Left lung (tissue), 10 donors: ENCODE data around the gene ADM2. TPM values are rescaled to one million over a fixed set of nuclear protein-coding genes. Genes with fewer than 3 reads are reported as not detected.

ENCODE experiments used
- ATAC-seq: fragments of 200-7000 bp; cut with Tn5 transposase; one replicate; pipeline ENCODE4 v1.9.1; 2020; ENCODE audit warnings: moderate library complexity
- DNase-seq, 4 donors: peaks; one replicate each; pipeline ENCODE4 v3.0.0-alpha.2; 2013 to 2020
- H3K27ac ChIP-seq, 2 donors: fragments of 200-600 bp; sonication (generic) in 1 of 2; one replicate each; pipeline versions ENCODE4 v1.5.0 to v1.8.0; 2020 to 2021
- H3K27me3 ChIP-seq, 2 donors: fragments of 200-600 bp; sonication (generic) in 1 of 2; one replicate each; pipeline versions ENCODE4 v1.5.0 to v1.8.0; 2020 to 2021
- H3K36me3 ChIP-seq, 2 donors: fragments of 200-600 bp; sonication (generic) in 1 of 2; one replicate each; pipeline versions ENCODE4 v1.5.0 to v1.8.0; 2020 to 2021
- H3K4me1 ChIP-seq, 2 donors: fragments of 200-600 bp; one replicate each; pipeline ENCODE4 v1.8.0; 2021
- H3K4me3 ChIP-seq, 2 donors: fragments of 200-600 bp; sonication (generic) in 1 of 2; one replicate each; pipeline versions ENCODE4 v1.5.0 to v1.8.0; 2020 to 2021; ENCODE audit warnings: mild to moderate bottlenecking in 1 of 2
- H3K9me3 ChIP-seq, 2 donors: fragments of 200-600 bp; sonication (generic) in 1 of 2; one replicate each; pipeline versions ENCODE4 v1.5.0 to v1.8.0; 2020 to 2021
- CTCF ChIP-seq, 2 donors: fragments of 200-600 bp; sonication (generic) in 1 of 2; IDR thresholded peaks; one replicate each; pipeline versions ENCODE4 v1.5.0 to v1.8.0; 2021; ENCODE audit warnings: antibody characterized with exemption in 2 of 2
- intact Hi-C, 2 donors: fragments of 100-400 bp; cut with DNase I; formaldehyde crosslinking; loops; one replicate each; pipeline versions ENCODE4 v1.11.2 to v1.14.2; 2022
- polyA plus RNA-seq, 6 donors: library from polyadenylated mRNA; unstranded; fragments of 120-200 nt; gene quantifications; one replicate each; pipeline ENCODE4 v1.2.1, GENCODE V29; 2013; ENCODE audit not compliant: insufficient read length in 6 of 6
- total RNA-seq, 2 donors: library from RNA; stranded (reverse); fragmentation: NEBNext Ultra II Directional; extraction: Animal tissue kit (Norgen Biotek cat#: 25700); gene quantifications; one replicate each; pipeline ENCODE4 v1.2.1, GENCODE V29; 2021
- donor health status: DM: no; HTN: yes; CAD: no.
- donor health status: DM: no; HTN: no; CAD: no.

Gene ADM2
- total and polyA plus RNA-seq, 8 donors = 0.29 to 3.5 (median 0.65) TPM

GRCh38 chr22:50452649-50453048 lies 28.7 kb upstream of the ADM2 start:
- TF ChIP-seq CTCF (IDR thresholded peaks at IDR 0.05) = no peak
- ATAC-seq = no peak
- intact Hi-C loops = no loop called here

GRCh38 chr22:50454556-50455075 lies 26.7 kb upstream of the ADM2 start:
- Histone ChIP-seq H3K4me1 (peaks cover 0 to 4% of the 10 kb centered on the region in 2 donors), H3K27me3 (no peaks in the 10 kb centered on the region), H3K27ac (no peak overlapping the region), H3K9me3 (no peaks in the 10 kb centered on the region), H3K36me3 (peaks cover 0 to 90% of the 10 kb centered on the region in 2 donors), H3K4me3 (no peak overlapping the region)
- DNase-seq = no peak
- intact Hi-C loops = no loop called here
- TF ChIP-seq CTCF (IDR thresholded peaks at IDR 0.05) = no peak
- ATAC-seq = no peak

More at GRCh38 chr22:50452649-50453048, 28.7 kb upstream of the ADM2 start:
- no peaks in the 10 kb centered on the region for H3K9me3 ChIP-seq
- H3K36me3 ChIP-seq = peaks cover 0 to 87% of the 10 kb centered on the region in 2 donors
- H3K27me3 ChIP-seq = no peaks in the 10 kb centered on the region
- no peak overlapping the region for H3K27ac ChIP-seq
- H3K4me3 ChIP-seq = no peak overlapping the region
- H3K4me1 ChIP-seq = peaks cover 0 to 4% of the 10 kb centered on the region in 2 donors
- no peak for DNase-seq

GRCh38 chr22:50455201-50455600 lies 26.1 kb upstream of the ADM2 start:
- Histone ChIP-seq H3K27ac (no peak overlapping the region), H3K4me1 (peaks cover 0 to 4% of the 10 kb centered on the region in 2 donors), H3K27me3 (no peaks in the 10 kb centered on the region), H3K36me3 (peaks cover 0 to 90% of the 10 kb centered on the region in 2 donors), H3K4me3 (no peak overlapping the region), H3K9me3 (no peaks in the 10 kb centered on the region)
- ATAC-seq (no peak), DNase-seq (no peak)
- intact Hi-C loops = no loop called here
- no peak for TF ChIP-seq CTCF (IDR thresholded peaks at IDR 0.05)

- H3K36me3 ChIP-seq = peaks cover 0 to 93% of the 10 kb centered on the region in 2 donors
- TF ChIP-seq CTCF (IDR thresholded peaks at IDR 0.05) = no peak
- no peaks in the 10 kb centered on the region for H3K9me3 ChIP-seq
- no peak overlapping the region for H3K27ac ChIP-seq
- H3K4me1 ChIP-seq = peaks cover 0 to 4% of the 10 kb centered on the region in 2 donors
- DNase-seq (no peak), ATAC-seq (no peak)
- no peak overlapping the region for H3K4me3 ChIP-seq
- intact Hi-C loops = no loop called here
- H3K27me3 ChIP-seq = no peaks in the 10 kb centered on the region
These were observed 25.3 kb upstream of the ADM2 start for GRCh38 chr22:50456026-50456425.

GRCh38 chr22:50456466-50457234 lies 24.7 kb upstream of the ADM2 start:
- DNase-seq (no peak), ATAC-seq (no peak)
- Histone ChIP-seq H3K27me3 (no peaks in the 10 kb centered on the region), H3K4me3 (no peak overlapping the region), H3K36me3 (peaks cover 0 to 97% of the 10 kb centered on the region in 2 donors), H3K4me1 (peaks cover 0 to 4% of the 10 kb centered on the region in 2 donors), H3K27ac (no peak overlapping the region), H3K9me3 (no peaks in the 10 kb centered on the region)
- intact Hi-C loops = no loop called here
- no peak for TF ChIP-seq CTCF (IDR thresholded peaks at IDR 0.05)
